CD4-positive, alpha-beta T cell treated with Interleukin-4 for 4 hours (primary cell): ENCODE results near the gene USB1.

Experiments
- DNase-seq: peaks from one replicate; pipeline ENCODE4 v3.0.0-alpha.2; 2020

USB1 gene

GRCh38 chr16:58035356-58036170, 34.4 kb downstream of the USB1 start:
- DNase-seq = no peak

GRCh38 chr16:58036943-58037342, 35.7 kb downstream of the USB1 start:
- DNase-seq = no peak

- no peak for DNase-seq
These were observed 36.3 kb downstream of the USB1 start for GRCh38 chr16:58037365-58038057.

GRCh38 chr16:58038219-58038641, 37.0 kb downstream of the USB1 start:
- DNase-seq = no peak

GRCh38 chr16:58039829-58040495, 38.8 kb downstream of the USB1 start:
- no peak for DNase-seq

- DNase-seq = no peak
These were observed 39.3 kb downstream of the USB1 start for GRCh38 chr16:58040496-58040846.

GRCh38 chr16:58040945-58041627, 39.9 kb downstream of the USB1 start:
- DNase-seq = no peak

- no peak for DNase-seq
These were observed 40.4 kb downstream of the USB1 start for GRCh38 chr16:58041628-58041955.

- no peak for DNase-seq
These were observed 41.0 kb downstream of the USB1 start for GRCh38 chr16:58042001-58042885.

GRCh38 chr16:58042886-58043515, 41.8 kb downstream of the USB1 start:
- no peak for DNase-seq

- no peak for DNase-seq
These were observed 42.5 kb downstream of the USB1 start for GRCh38 chr16:58043571-58044155.

GRCh38 chr16:58044266-58045019, 43.2 kb downstream of the USB1 start:
- no peak for DNase-seq

GRCh38 chr16:58045096-58045495, 43.9 kb downstream of the USB1 start:
- DNase-seq = no peak

GRCh38 chr16:58046054-58046881, 45.1 kb downstream of the USB1 start:
- DNase-seq = no peak

GRCh38 chr16:58046936-58047335, 45.7 kb downstream of the USB1 start:
- no peak for DNase-seq

GRCh38 chr16:58047557-58048348, 46.5 kb downstream of the USB1 start:
- DNase-seq = no peak

GRCh38 chr16:58048494-58049231, 47.5 kb downstream of the USB1 start:
- DNase-seq = no peak
